Trophoblast cell (in vitro differentiated cells and primary cell): Measurements from ENCODE around the gene KRT84.

Experiments used
- DNase-seq, 2 donors: peaks; one replicate each; pipeline ENCODE4 v3.0.0-alpha.2; 2016
- H2AFZ ChIP-seq: 2 replicates; pipeline ENCODE4 v1.6.1; 2013; ENCODE audit warnings: low read length, moderate library complexity, mild to moderate bottlenecking; ENCODE audit not compliant: insufficient read depth, poor library complexity
- H2AK5ac ChIP-seq: 2 replicates; pipeline ENCODE4 v1.6.1; 2013; ENCODE audit warnings: mild to moderate bottlenecking, low read length
- H2BK120ac ChIP-seq: 2 replicates; pipeline ENCODE4 v1.6.1; 2013; ENCODE audit warnings: low read length, mild to moderate bottlenecking, moderate library complexity; ENCODE audit not compliant: insufficient read depth, poor library complexity
- H2BK12ac ChIP-seq: 2 replicates; pipeline ENCODE4 v1.6.1; 2013; ENCODE audit warnings: mild to moderate bottlenecking, low read length, moderate library complexity
- H2BK5ac ChIP-seq: 2 replicates; pipeline ENCODE4 v1.6.1; 2013; ENCODE audit warnings: low read length, low read depth, moderate library complexity, mild to moderate bottlenecking; ENCODE audit not compliant: poor library complexity
- H3K14ac ChIP-seq: 2 replicates; pipeline ENCODE4 v1.6.1; 2013; ENCODE audit warnings: mild to moderate bottlenecking, low read length
- H3K18ac ChIP-seq: 2 replicates; pipeline ENCODE4 v1.6.1; 2013; ENCODE audit warnings: mild to moderate bottlenecking, low read length
- H3K23ac ChIP-seq: 2 replicates; pipeline ENCODE4 v1.6.1; 2013; ENCODE audit warnings: low read length
- H3K27ac ChIP-seq: 2 replicates; pipeline ENCODE4 v1.5.1; 2013; ENCODE audit warnings: low read depth, mild to moderate bottlenecking, inconsistent platforms, low read length, moderate library complexity
- H3K27me3 ChIP-seq: 2 replicates; pipeline ENCODE4 v1.6.1; 2013; ENCODE audit warnings: inconsistent platforms, mild to moderate bottlenecking, low read length, moderate library complexity; ENCODE audit not compliant: insufficient read depth
- H3K36me3 ChIP-seq, 2 experiments: 1 replicate in 1 of 2; 2 replicates in 1 of 2; pipeline ENCODE4 v1.6.1; 2013; ENCODE audit warnings: low read length in 2 of 2, mild to moderate bottlenecking in 2 of 2, moderate library complexity in 1 of 2; ENCODE audit not compliant: insufficient read depth in 2 of 2, control insufficient read depth in 1 of 2
- H3K4ac ChIP-seq: 2 replicates; pipeline ENCODE4 v1.6.1; 2013; ENCODE audit warnings: low read depth, mild to moderate bottlenecking, low read length, moderate library complexity
- H3K4me1 ChIP-seq, 2 experiments: 1 replicate in 1 of 2; 2 replicates in 1 of 2; pipeline ENCODE4 v1.6.1; 2013; ENCODE audit warnings: low read length in 2 of 2, mild to moderate bottlenecking in 2 of 2, moderate library complexity in 1 of 2; ENCODE audit not compliant: insufficient read depth in 2 of 2, control insufficient read depth in 1 of 2
- H3K4me2 ChIP-seq: 2 replicates; pipeline ENCODE4 v1.6.1; 2013; ENCODE audit warnings: inconsistent platforms, mild to moderate bottlenecking, low read length, moderate library complexity
- H3K4me3 ChIP-seq: 2 replicates; pipeline ENCODE4 v1.5.1; 2013; ENCODE audit warnings: mild to moderate bottlenecking, low read depth, low read length, inconsistent platforms
- H3K79me1 ChIP-seq: one replicate; pipeline ENCODE4 v1.6.1; 2013; ENCODE audit warnings: low read length
- H3K79me2 ChIP-seq: 2 replicates; pipeline ENCODE4 v1.6.1; 2013; ENCODE audit warnings: low read length, mild to moderate bottlenecking; ENCODE audit not compliant: control insufficient read depth, insufficient read depth, poor library complexity
- H3K9ac ChIP-seq: 2 replicates; pipeline ENCODE4 v1.6.1; 2013; ENCODE audit warnings: mild to moderate bottlenecking, low read length
- H3K9me3 ChIP-seq: 2 replicates; pipeline ENCODE4 v1.6.1; 2013; ENCODE audit warnings: low read depth, mild to moderate bottlenecking, control low read depth, inconsistent platforms, low read length; ENCODE audit not compliant: insufficient read depth
- H4K12ac ChIP-seq: 2 replicates; pipeline ENCODE4 v1.6.1; 2013; ENCODE audit warnings: low read depth, mild to moderate bottlenecking, low read length, moderate library complexity
- H4K8ac ChIP-seq: 2 replicates; pipeline ENCODE4 v1.6.1; 2013; ENCODE audit warnings: low read depth, mild to moderate bottlenecking, low read length, moderate library complexity
- H4K91ac ChIP-seq: one replicate; pipeline ENCODE4 v1.6.1; 2013; ENCODE audit warnings: low read depth, mild to moderate bottlenecking, low read length, moderate library complexity
- WGBS: extraction: QIAGEN DNeasy Blood & Tissue Kit; methylation state at CpG from one replicate; pipeline ENCODE4 v1.1.7; 2013; ENCODE audit warnings: missing lambda C conversion rate; ENCODE audit not compliant: insufficient read length, insufficient coverage; ENCODE audit errors: extremely low coverage; 5-methylcytosine and 5-hydroxymethylcytosine counted together

Gene KRT84

DNA sequence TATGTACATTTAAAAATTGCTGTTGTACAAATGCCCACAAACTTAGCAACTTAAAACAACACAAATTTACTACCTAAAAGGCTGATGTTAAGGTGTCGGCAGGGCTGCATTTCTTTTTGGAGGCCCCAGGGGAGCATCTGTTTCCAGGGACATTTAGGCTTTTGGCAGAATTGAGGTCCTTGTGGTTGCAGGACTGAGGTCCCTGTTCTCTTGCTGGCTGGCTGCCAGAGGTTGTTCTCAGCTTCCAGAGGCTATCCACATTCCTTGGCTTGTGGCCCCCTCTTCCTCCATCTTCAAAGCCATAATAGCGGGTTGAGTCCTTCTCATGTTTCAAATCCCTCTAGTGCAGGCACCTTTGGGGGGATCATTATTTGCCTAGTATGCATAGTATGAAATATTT, 41.9 kb downstream of the KRT84 start:
- Histone ChIP-seq H3K27me3 (no peaks in the 10 kb centered on the region), H3K79me1 (no peaks in the 10 kb centered on the region), H3K27ac (no peak overlapping the region), H3K14ac (no peak overlapping the region), H3K4me1 (peaks cover 10 to 13% of the 10 kb centered on the region in 2 experiments), H2BK12ac (no peak overlapping the region), H3K23ac (no peak overlapping the region), H4K12ac (no peak overlapping the region), H4K91ac (no peak overlapping the region), H3K4me3 (no peak overlapping the region), H3K9me3 (peaks cover 2% of the 10 kb centered on the region), H3K9ac (no peak overlapping the region), H2AK5ac (no peak overlapping the region), H4K8ac (no peak overlapping the region), H3K4me2 (no peak overlapping the region), H3K79me2 (no peaks in the 10 kb centered on the region), H3K36me3 (no peaks in the 10 kb centered on the region), H2BK120ac (no peak overlapping the region), H2BK5ac (no peak overlapping the region), H2AFZ (no peak overlapping the region), H3K4ac (no peak overlapping the region), H3K18ac (no peak overlapping the region)
- WGBS: no CpG with 5 or more reads among the region's 2 CpGs
- no peak for DNase-seq

DNA sequence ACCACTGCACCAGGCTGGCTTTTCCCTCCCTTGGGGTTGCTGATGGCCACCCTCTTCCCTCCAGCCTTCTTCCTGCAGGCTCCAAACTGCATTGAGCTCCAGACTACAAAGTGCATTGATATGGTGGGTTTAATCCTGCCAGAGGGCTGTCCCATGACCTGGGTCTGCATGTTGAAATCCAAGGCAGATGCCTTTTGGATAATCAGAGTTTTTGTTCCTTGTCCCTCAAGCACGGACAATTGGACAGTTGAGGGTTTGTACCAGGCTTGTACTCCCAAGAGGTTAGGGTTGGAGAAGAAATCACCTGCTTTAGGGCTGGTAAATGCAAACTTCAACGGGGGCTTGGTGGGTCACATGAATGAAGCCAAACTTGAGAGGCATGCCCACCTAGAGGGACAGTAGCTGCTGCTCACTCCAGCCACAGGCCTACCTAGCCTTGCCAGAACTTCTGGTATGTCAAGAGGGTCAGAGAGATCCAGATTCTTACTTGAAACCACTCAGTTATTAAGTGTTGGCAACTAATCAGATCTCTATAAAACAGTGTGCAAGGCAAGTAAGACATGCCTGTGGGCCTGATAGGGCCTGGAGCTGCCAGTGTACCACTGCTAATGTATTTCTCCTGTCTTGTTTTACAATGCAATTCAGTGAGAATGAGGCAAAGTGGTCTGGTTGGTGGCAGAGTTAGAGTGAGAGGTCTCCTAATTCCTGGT, 42.5 kb downstream of the KRT84 start:
- H3K4me1 ChIP-seq: peaks cover 13% of the 10 kb centered on the region in 2 experiments
- H2BK12ac ChIP-seq: no peak overlapping the region
- no peak overlapping the region for H4K8ac ChIP-seq
- no peak overlapping the region for H2BK5ac ChIP-seq
- no peaks in the 10 kb centered on the region for H3K27me3 ChIP-seq
- H2BK120ac ChIP-seq: no peak overlapping the region
- no peaks in the 10 kb centered on the region for H3K36me3 ChIP-seq
- no CpG with 5 or more reads among the region's 2 CpGs for WGBS
- no peak overlapping the region for H2AFZ ChIP-seq
- no peak overlapping the region for H3K27ac ChIP-seq
- no peak overlapping the region for H4K12ac ChIP-seq
- H3K79me1 ChIP-seq: no peaks in the 10 kb centered on the region
- no peak for DNase-seq
- H3K4me3 ChIP-seq: no peak overlapping the region
- no peaks in the 10 kb centered on the region for H3K79me2 ChIP-seq
- no peak overlapping the region for H3K4ac ChIP-seq
- no peak overlapping the region for H2AK5ac ChIP-seq
- H3K14ac ChIP-seq: no peak overlapping the region
- H3K4me2 ChIP-seq: no peak overlapping the region
- no peak overlapping the region for H4K91ac ChIP-seq
- H3K18ac ChIP-seq: no peak overlapping the region
- no peak overlapping the region for H3K9ac ChIP-seq
- no peak overlapping the region for H3K23ac ChIP-seq
- no peaks in the 10 kb centered on the region for H3K9me3 ChIP-seq

DNA sequence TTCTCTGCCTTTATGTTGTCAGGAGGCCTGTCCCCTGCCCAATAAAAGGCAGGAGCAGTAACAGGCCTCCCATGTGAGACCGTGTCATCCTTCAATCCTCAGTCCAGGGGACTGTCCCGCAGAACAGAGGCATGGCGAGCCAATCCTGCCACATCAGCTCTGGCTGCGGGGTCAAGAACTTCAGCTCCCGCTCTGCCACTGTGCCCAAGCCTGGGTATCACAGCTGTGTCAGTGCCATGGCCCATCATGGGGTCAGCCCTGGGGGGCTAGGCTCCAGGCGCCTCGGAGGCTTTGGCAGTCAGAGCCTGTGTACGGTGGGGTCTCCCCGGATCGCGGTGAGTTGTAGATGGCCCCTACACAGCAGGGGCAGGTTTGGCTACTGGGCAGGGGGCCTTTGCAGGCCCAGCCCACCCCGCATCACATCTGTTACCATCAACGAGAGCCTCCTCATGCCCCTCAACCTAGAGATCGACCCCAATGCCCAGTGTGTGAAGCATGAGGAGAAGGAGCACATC, 44.3 kb downstream of the KRT84 start:
- WGBS: no CpG with 5 or more reads among the region's 14 CpGs
- no peak overlapping the region for H3K27ac ChIP-seq
- H3K14ac ChIP-seq: no peak overlapping the region
- no peaks in the 10 kb centered on the region for H3K9me3 ChIP-seq
- no peak overlapping the region for H4K91ac ChIP-seq
- H3K4ac ChIP-seq: no peak overlapping the region
- H2BK120ac ChIP-seq: no peak overlapping the region
- H3K4me1 ChIP-seq: peaks cover 5 to 7% of the 10 kb centered on the region in 2 experiments
- no peaks in the 10 kb centered on the region for H3K79me2 ChIP-seq
- H3K4me2 ChIP-seq: no peak overlapping the region
- no peak overlapping the region for H4K8ac ChIP-seq
- no peaks in the 10 kb centered on the region for H3K79me1 ChIP-seq
- no peak overlapping the region for H3K18ac ChIP-seq
- H2BK12ac ChIP-seq: no peak overlapping the region
- H2BK5ac ChIP-seq: no peak overlapping the region
- no peak overlapping the region for H3K23ac ChIP-seq
- H2AFZ ChIP-seq: no peak overlapping the region
- no peaks in the 10 kb centered on the region for H3K36me3 ChIP-seq
- no peak overlapping the region for H3K9ac ChIP-seq
- H2AK5ac ChIP-seq: no peak overlapping the region
- no peak overlapping the region for H4K12ac ChIP-seq
- DNase-seq: no peak
- no peak overlapping the region for H3K4me3 ChIP-seq
- H3K27me3 ChIP-seq: no peaks in the 10 kb centered on the region

- Histone ChIP-seq H3K79me1 (no peaks in the 10 kb centered on the region), H3K27me3 (no peaks in the 10 kb centered on the region), H2BK5ac (no peak overlapping the region), H4K12ac (no peak overlapping the region), H3K36me3 (no peaks in the 10 kb centered on the region), H3K18ac (no peak overlapping the region), H3K27ac (no peak overlapping the region), H3K9me3 (peaks cover 3% of the 10 kb centered on the region), H2AK5ac (no peak overlapping the region), H3K79me2 (no peaks in the 10 kb centered on the region), H3K9ac (no peak overlapping the region), H4K91ac (no peak overlapping the region), H2BK120ac (no peak overlapping the region), H4K8ac (no peak overlapping the region), H2BK12ac (no peak overlapping the region), H3K14ac (no peak overlapping the region), H3K4me3 (no peak overlapping the region), H3K4ac (no peak overlapping the region), H2AFZ (no peak overlapping the region), H3K4me1 (peaks cover 3% of the 10 kb centered on the region in 2 experiments), H3K23ac (no peak overlapping the region), H3K4me2 (no peak overlapping the region)
- no CpG with 5 or more reads among the region's 10 CpGs for WGBS
- no peak for DNase-seq
These were observed 47.1 kb downstream of the KRT84 start for GRCh38 chr12:52338241-52338960.
